HepG2 (cell line): ENCODE data around the gene CAPN10.

Source experiments
- AHR ChIP-seq: IDR thresholded peaks from 2 replicates; pipeline ENCODE4 v1.6.1; 2018; ENCODE audit warnings: missing genetic modification reagents, missing compliant biosample characterization
- CREBL2 ChIP-seq: sonication (generic); formaldehyde crosslinking; IDR thresholded peaks from 2 replicates; pipeline ENCODE4 v1.8.1; 2023; ENCODE audit warnings: missing genetic modification reagents, mild to moderate bottlenecking, borderline replicate concordance
- CTCF ChIP-seq: sonication (generic); formaldehyde crosslinking; IDR thresholded peaks from 2 replicates; pipeline ENCODE4 v1.5.0; 2020; ENCODE audit warnings: mild to moderate bottlenecking, missing genetic modification reagents, moderate library complexity
- PCBP1 ChIP-seq: fragments of 200-400 bp; formaldehyde crosslinking; IDR thresholded peaks from 2 replicates; pipeline ENCODE4 v1.6.1; 2017; ENCODE audit warnings: mild to moderate bottlenecking, low read depth, low read length, borderline replicate concordance
- POLR2A ChIP-seq, 2 experiments: IDR thresholded peaks; 2 replicates each; pipeline ENCODE4 v1.6.1; 2011; ENCODE audit warnings: low read depth in 2 of 2, low read length in 2 of 2, mild to moderate bottlenecking in 1 of 2, moderate library complexity in 1 of 2; ENCODE audit not compliant: insufficient read depth in 1 of 2
- SKI ChIP-seq: fragments of 450-650 bp; IDR thresholded peaks from one replicate; pipeline ENCODE4 v1.6.1; 2018; ENCODE audit warnings: mild to moderate bottlenecking; ENCODE audit not compliant: partially characterized antibody
- ZNF547 ChIP-seq: sonication (generic); formaldehyde crosslinking; IDR thresholded peaks from 2 replicates; pipeline ENCODE4 v1.5.1; 2020; ENCODE audit warnings: mild to moderate bottlenecking, missing genetic modification reagents

- TF ChIP-seq POLR2A (IDR thresholded peaks at IDR 0.05; ENCODE audit: insufficient read depth in 1 of 2, low read depth in 2 of 2, low read length in 2 of 2), result 0 out of 4 replicates have a peak, but pooled peaks of 1 of the 2 experiments have one; percentile 2
- no peak for TF ChIP-seq CTCF
- TF ChIP-seq SKI, result no peak
- TF ChIP-seq PCBP1, result no peak
- TF ChIP-seq AHR (CRISPR knock-in tag), result no peak
- TF ChIP-seq ZNF547 (CRISPR knock-in tag), result no peak
- TF ChIP-seq CREBL2, result no peak
Observed at GRCh38 chr2:240573516-240574385, 12.8 kb upstream of the CAPN10 start.
